ENCODE measurements around the gene HIVEP3. TPM values are rescaled to one million over a fixed set of nuclear protein-coding genes. Genes with fewer than 3 reads are reported as not detected.

Gene HIVEP3
- total RNA-seq, 1 donor from 2014 or later, result 5.7 TPM

- Histone ChIP-seq H3K27ac (replicated peaks) (no peak overlapping the region), H3K4me1 (peaks cover 26% of the 10 kb centered on the region), H3K27me3 (ENCODE audit: low read depth) (no peaks in the 10 kb centered on the region), H3K9me3 (replicated peaks) (no peaks in the 10 kb centered on the region), H3K36me3 (no peaks in the 10 kb centered on the region), H3K4me3 (no peak overlapping the region)
- DNase-seq, result no peak
- intact Hi-C loops (cut with micrococcal nuclease), result no loop called here
- TF ChIP-seq, protein P1, sequence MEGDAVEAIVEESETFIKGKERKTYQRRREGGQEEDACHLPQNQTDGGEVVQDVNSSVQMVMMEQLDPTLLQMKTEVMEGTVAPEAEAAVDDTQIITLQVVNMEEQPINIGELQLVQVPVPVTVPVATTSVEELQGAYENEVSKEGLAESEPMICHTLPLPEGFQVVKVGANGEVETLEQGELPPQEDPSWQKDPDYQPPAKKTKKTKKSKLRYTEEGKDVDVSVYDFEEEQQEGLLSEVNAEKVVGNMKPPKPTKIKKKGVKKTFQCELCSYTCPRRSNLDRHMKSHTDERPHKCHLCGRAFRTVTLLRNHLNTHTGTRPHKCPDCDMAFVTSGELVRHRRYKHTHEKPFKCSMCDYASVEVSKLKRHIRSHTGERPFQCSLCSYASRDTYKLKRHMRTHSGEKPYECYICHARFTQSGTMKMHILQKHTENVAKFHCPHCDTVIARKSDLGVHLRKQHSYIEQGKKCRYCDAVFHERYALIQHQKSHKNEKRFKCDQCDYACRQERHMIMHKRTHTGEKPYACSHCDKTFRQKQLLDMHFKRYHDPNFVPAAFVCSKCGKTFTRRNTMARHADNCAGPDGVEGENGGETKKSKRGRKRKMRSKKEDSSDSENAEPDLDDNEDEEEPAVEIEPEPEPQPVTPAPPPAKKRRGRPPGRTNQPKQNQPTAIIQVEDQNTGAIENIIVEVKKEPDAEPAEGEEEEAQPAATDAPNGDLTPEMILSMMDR (IDR thresholded peaks at IDR 0.05; ENCODE audit: borderline replicate concordance), result no peak
Observed at GRCh38 chr1:41740630-41741239, 178.0 kb downstream of the HIVEP3 start.

- no peaks in the 10 kb centered on the region for H3K27me3 ChIP-seq (ENCODE audit: low read depth)
- H3K27ac ChIP-seq (replicated peaks), result no peak overlapping the region
- DNase-seq, result no peak
- TF ChIP-seq, protein P1 (IDR thresholded peaks at IDR 0.05; ENCODE audit: borderline replicate concordance), result no peak
- H3K36me3 ChIP-seq, result no peaks in the 10 kb centered on the region
- peaks cover 33% of the 10 kb centered on the region for H3K4me1 ChIP-seq
- no peak overlapping the region for H3K4me3 ChIP-seq
- H3K9me3 ChIP-seq (replicated peaks), result no peaks in the 10 kb centered on the region
- intact Hi-C loops (cut with micrococcal nuclease), result no loop called here
Observed at GRCh38 chr1:41740058-41740457, 178.7 kb downstream of the HIVEP3 start.

- Histone ChIP-seq H3K4me3 (peak overlapping the region; percentile 8), H3K27me3 (ENCODE audit: low read depth) (no peaks in the 10 kb centered on the region), H3K9me3 (replicated peaks) (no peaks in the 10 kb centered on the region), H3K36me3 (no peaks in the 10 kb centered on the region), H3K27ac (replicated peaks) (no peak overlapping the region), H3K4me1 (peaks cover 36% of the 10 kb centered on the region)
- intact Hi-C loops (cut with micrococcal nuclease), result no loop called here
- peak; percentile 71 for DNase-seq
- TF ChIP-seq, protein P1 (IDR thresholded peaks at IDR 0.05; ENCODE audit: borderline replicate concordance), result no peak
Observed at GRCh38 chr1:41739061-41739955, 179.4 kb downstream of the HIVEP3 start.

- Histone ChIP-seq H3K9me3 (replicated peaks) (no peaks in the 10 kb centered on the region), H3K27ac (replicated peaks) (no peak overlapping the region), H3K4me1 (peaks cover 38% of the 10 kb centered on the region), H3K4me3 (peak overlapping the region; percentile 8), H3K36me3 (no peaks in the 10 kb centered on the region), H3K27me3 (ENCODE audit: low read depth) (no peaks in the 10 kb centered on the region)
- no peak for DNase-seq
- TF ChIP-seq, protein P1 (IDR thresholded peaks at IDR 0.05; ENCODE audit: borderline replicate concordance), result no peak
- intact Hi-C loops (cut with micrococcal nuclease), result no loop called here
Observed at GRCh38 chr1:41738475-41738874, 180.2 kb downstream of the HIVEP3 start.

DNA sequence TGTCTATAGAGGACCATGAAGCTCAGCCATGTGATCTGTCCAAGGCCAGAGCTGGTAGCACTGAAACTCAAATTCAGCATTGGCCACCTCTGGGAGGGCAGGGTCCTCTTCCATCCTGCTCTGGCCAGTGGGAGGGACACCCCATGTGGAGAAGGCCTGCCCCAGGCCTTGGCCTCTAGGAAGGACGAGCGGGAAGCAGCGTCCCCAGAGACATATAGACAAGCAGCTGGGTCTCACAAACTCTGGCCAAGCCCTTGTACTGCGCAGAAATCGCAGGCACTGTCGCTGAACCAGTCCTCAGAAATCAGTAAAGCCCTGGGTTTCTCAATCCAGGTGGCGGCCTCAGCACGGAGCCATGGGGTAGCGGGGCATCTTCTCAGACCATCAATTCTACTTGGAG, 180.7 kb downstream of the HIVEP3 start:
- Histone ChIP-seq H3K9me3 (replicated peaks) (no peaks in the 10 kb centered on the region), H3K4me1 (peaks cover 42% of the 10 kb centered on the region), H3K27ac (replicated peaks) (no peak overlapping the region), H3K27me3 (ENCODE audit: low read depth) (no peaks in the 10 kb centered on the region), H3K36me3 (no peaks in the 10 kb centered on the region), H3K4me3 (no peak overlapping the region)
- TF ChIP-seq, protein P1 (IDR thresholded peaks at IDR 0.05; ENCODE audit: borderline replicate concordance), result no peak
- intact Hi-C loops (cut with micrococcal nuclease), result no loop called here
- DNase-seq, result no peak

Data from left ventricle myocardium inferior (tissue), 1 donor.